ENCODE results near the gene PLAAT5.

- no peak for TF ChIP-seq POLR2A (IDR thresholded peaks at IDR 0.05)
- no peak for TF ChIP-seq EP300 (IDR thresholded peaks at IDR 0.05)
Measured at GRCh38 chr11:63478896-63479295, 12.1 kb downstream of the PLAAT5 start.
